IMR-90 (cell line): Measurements from ENCODE around the gene ADARB2. TPM values are rescaled to one million over a fixed set of nuclear protein-coding genes. Genes with fewer than 3 reads are reported as not detected.

Experiments
- ATAC-seq: fragments of 200-7000 bp; cut with Tn5 transposase; 2 replicates; pipeline ENCODE4 v1.9.1; 2020; ENCODE audit warnings: low read depth, mild to moderate bottlenecking, moderate library complexity
- BruUV-seq: library from RNA; stranded (reverse); fragments of 400-500 nt; replicated peaks from 2 replicates; lab custom pipeline; 2021; lab: Mats Ljungman, UMichigan
- CTCF ChIA-PET: fragments of 300-600 bp; formaldehyde crosslinking; extraction: SDS; loops from one replicate; lab custom pipeline; 2021; ENCODE audit warnings: antibody characterized with exemption; lab: Yijun Ruan, JAX
- POLR2A ChIA-PET: fragments of 300-600 bp; sonication (Branson Sonifier 250); formaldehyde crosslinking; loops from one replicate; lab custom pipeline; 2022; ENCODE audit warnings: antibody characterized with exemption; ENCODE audit not compliant: unreplicated experiment; lab: Charles Lee
- DNase-seq: peaks from one replicate; pipeline ENCODE4 v3.0.0; 2013
- H2AFZ ChIP-seq: replicated peaks from 2 replicates; pipeline ENCODE3; 2013; ENCODE audit warnings: low read length, mild to moderate bottlenecking; ENCODE audit not compliant: poor library complexity
- H2AK5ac ChIP-seq: 2 replicates; pipeline ENCODE4 v1.6.1; 2013; ENCODE audit warnings: low read depth, low read length, inconsistent platforms
- H2AK9ac ChIP-seq: replicated peaks from 2 replicates; pipeline ENCODE3; 2013; ENCODE audit warnings: mild to moderate bottlenecking, low read depth, low read length, moderate library complexity; ENCODE audit not compliant: poor library complexity
- H2BK120ac ChIP-seq: 2 replicates; pipeline ENCODE4 v1.6.1; 2013; ENCODE audit warnings: low read depth, low read length, inconsistent platforms
- H2BK15ac ChIP-seq: 3 replicates; pipeline ENCODE4 v1.6.1; 2013; ENCODE audit warnings: low read depth, low read length, inconsistent platforms
- H2BK20ac ChIP-seq: 2 replicates; pipeline ENCODE4 v1.6.1; 2013; ENCODE audit warnings: low read depth, mild to moderate bottlenecking, inconsistent platforms, low read length, moderate library complexity
- H2BK5ac ChIP-seq: 2 replicates; pipeline ENCODE4 v1.6.1; 2013; ENCODE audit warnings: mild to moderate bottlenecking, low read depth, low read length, inconsistent platforms; ENCODE audit not compliant: poor library complexity, severe bottlenecking
- H3K14ac ChIP-seq: replicated peaks from 2 replicates; pipeline ENCODE4 v1.6.1; 2013; ENCODE audit warnings: low read depth, low read length, inconsistent platforms
- H3K18ac ChIP-seq: 2 replicates; pipeline ENCODE4 v1.6.1; 2013; ENCODE audit warnings: low read depth, low read length, control low read depth
- H3K23ac ChIP-seq: 2 replicates; pipeline ENCODE4 v1.6.1; 2013; ENCODE audit warnings: low read depth, low read length, inconsistent platforms
- H3K27ac ChIP-seq: 2 replicates; pipeline ENCODE4 v1.5.1; 2013; ENCODE audit warnings: mild to moderate bottlenecking, control low read depth, low read length; ENCODE audit not compliant: insufficient read depth
- H3K27me3 ChIP-seq: 2 replicates; pipeline ENCODE4 v1.6.1; 2013; ENCODE audit warnings: low read length; ENCODE audit not compliant: control insufficient read depth, insufficient read depth
- H3K36me3 ChIP-seq: 2 replicates; pipeline ENCODE4 v1.6.1; 2013; ENCODE audit warnings: low read length, mixed read lengths; ENCODE audit not compliant: control insufficient read depth, insufficient read depth
- H3K4ac ChIP-seq: 2 replicates; pipeline ENCODE4 v1.6.1; 2013; ENCODE audit warnings: low read depth, low read length, inconsistent platforms
- H3K4me1 ChIP-seq: 2 replicates; pipeline ENCODE4 v1.6.1; 2013; ENCODE audit warnings: low read length, mixed read lengths; ENCODE audit not compliant: control insufficient read depth, insufficient read depth
- H3K4me2 ChIP-seq: 2 replicates; pipeline ENCODE4 v1.6.1; 2013; ENCODE audit warnings: low read depth, mild to moderate bottlenecking, control low read depth, low read length, moderate library complexity
- H3K4me3 ChIP-seq: 2 replicates; pipeline ENCODE4 v1.5.1; 2013; ENCODE audit warnings: low read depth, mild to moderate bottlenecking, control low read depth, low read length, moderate library complexity; ENCODE audit not compliant: insufficient read depth
- H3K56ac ChIP-seq: 2 replicates; pipeline ENCODE4 v1.6.1; 2013; ENCODE audit warnings: low read length, inconsistent platforms; ENCODE audit not compliant: insufficient read depth; ENCODE audit errors: extremely low read depth
- H3K79me1 ChIP-seq, 2 experiments: 2 replicates each; pipeline ENCODE4 v1.6.1; 2013; ENCODE audit warnings: low read length in 2 of 2, inconsistent platforms in 1 of 2, low read depth in 1 of 2
- H3K9ac ChIP-seq: 2 replicates; pipeline ENCODE4 v1.6.1; 2013; ENCODE audit warnings: low read depth, low read length, control low read depth
- H3K9me1 ChIP-seq: 2 replicates; pipeline ENCODE4 v1.6.1; 2013; ENCODE audit warnings: low read length, inconsistent platforms; ENCODE audit not compliant: insufficient read depth
- H3K9me3 ChIP-seq: 2 replicates; pipeline ENCODE4 v1.6.1; 2013; ENCODE audit warnings: low read length; ENCODE audit not compliant: control insufficient read depth, insufficient read depth
- H4K20me1 ChIP-seq: 2 replicates; pipeline ENCODE4 v1.6.1; 2013; ENCODE audit warnings: low read length, inconsistent platforms; ENCODE audit not compliant: insufficient read depth
- H4K5ac ChIP-seq: 2 replicates; pipeline ENCODE4 v1.6.1; 2013; ENCODE audit warnings: mild to moderate bottlenecking, low read depth, low read length, control low read depth
- H4K8ac ChIP-seq, 2 experiments: 2 replicates each; pipeline ENCODE4 v1.6.1; 2013; ENCODE audit warnings: low read depth in 2 of 2, low read length in 2 of 2, control low read depth in 1 of 2, inconsistent platforms in 1 of 2
- H4K91ac ChIP-seq: 2 replicates; pipeline ENCODE4 v1.6.1; 2013; ENCODE audit warnings: low read depth, low read length, inconsistent platforms; ENCODE audit not compliant: insufficient read depth
- BHLHE40 ChIP-seq: fragments of 150-350 bp; IDR thresholded peaks from 2 replicates; pipeline ENCODE4 v1.6.1; 2016; ENCODE audit warnings: mild to moderate bottlenecking, low read depth, low read length
- CEBPB ChIP-seq: IDR thresholded peaks from 2 replicates; pipeline ENCODE4 v1.6.1; 2012; ENCODE audit warnings: low read depth, low read length, improper control_type of control experiment
- CHD1 ChIP-seq: IDR thresholded peaks from 2 replicates; pipeline ENCODE4 v1.6.1; 2012; ENCODE audit warnings: low read depth, low read length, improper control_type of control experiment
- FOS ChIP-seq: fragments of 150-350 bp; IDR thresholded peaks from 2 replicates; pipeline ENCODE4 v1.6.1; 2016; ENCODE audit warnings: low read depth, low read length
- MAFK ChIP-seq: IDR thresholded peaks from 2 replicates; pipeline ENCODE4 v1.6.1; 2012; ENCODE audit warnings: low read depth, low read length, improper control_type of control experiment
- MAZ ChIP-seq: IDR thresholded peaks from 2 replicates; pipeline ENCODE4 v1.6.1; 2012; ENCODE audit warnings: low read depth, mild to moderate bottlenecking, low read length, improper control_type of control experiment, moderate library complexity, borderline replicate concordance
- NFE2L2 ChIP-seq: fragments of 150-350 bp; IDR thresholded peaks from 2 replicates; pipeline ENCODE4 v1.6.1; 2016; ENCODE audit warnings: low read depth, mild to moderate bottlenecking, low read length
- POLR2A ChIP-seq: IDR thresholded peaks from 2 replicates; pipeline ENCODE4 v1.6.1; 2012; ENCODE audit warnings: mild to moderate bottlenecking, low read depth, low read length
- RAD21 ChIP-seq: IDR thresholded peaks from 2 replicates; pipeline ENCODE4 v1.6.1; 2012; ENCODE audit warnings: low read length, improper control_type of control experiment
- RFX5 ChIP-seq: IDR thresholded peaks from 2 replicates; pipeline ENCODE4 v1.8.0; 2012; ENCODE audit warnings: low read depth, mild to moderate bottlenecking, low read length, moderate library complexity
- WGBS, 2 experiments: methylation state at CpG; one replicate each; pipeline versions ENCODE4 v1.1.5 to v1.1.7; 2013; ENCODE audit warnings: missing lambda C conversion rate in 2 of 2; ENCODE audit not compliant: insufficient read length in 1 of 2; ENCODE audit errors: extremely low coverage in 2 of 2; 5-methylcytosine and 5-hydroxymethylcytosine counted together
- dilution Hi-C: fragments of 300-500 bp; cut with HindIII; formaldehyde crosslinking; loops from one replicate; pipeline ENCODE4 v1.14.3; 2018; ENCODE audit warnings: low sequenced_read_pairs; ENCODE audit not compliant: unreplicated experiment
- in situ Hi-C: fragments of 300-500 bp; cut with MboI; formaldehyde crosslinking; loops from 3 replicates; pipeline ENCODE4 v1.14.3; 2019; ENCODE audit warnings: low sequenced_read_pairs, inconsistent platforms, mixed read lengths
- intact Hi-C: fragments of 100-400 bp; cut with micrococcal nuclease; formaldehyde crosslinking; loops from 2 replicates; pipeline ENCODE4 v1.10.0; 2022
- polyA plus RNA-seq, 3 experiments: library from polyadenylated mRNA; depleted of rRNA; stranded (reverse); fragments of >200 nt; gene quantifications; 2 replicates each; pipeline ENCODE4 v1.2.3, GENCODE V29; 2012; ENCODE audit warnings: low replicate concordance in 1 of 3
- total RNA-seq: library from RNA; depleted of rRNA; stranded (reverse); fragments of >200 nt; gene quantifications from 2 replicates; pipeline ENCODE4 v1.2.3, GENCODE V29; 2012
- TF ChIP-seq, protein P1 (sequence below): fragments of 150-350 bp; IDR thresholded peaks from 2 replicates; pipeline ENCODE4 v1.6.1; 2017; ENCODE audit warnings: mild to moderate bottlenecking, antibody characterized with exemption, low read length, low read depth
- TF ChIP-seq, protein P2 (sequence below): conservative IDR thresholded peaks from 2 replicates; pipeline ENCODE4 v1.5.1; 2012; ENCODE audit warnings: mild to moderate bottlenecking, low read depth, low read length, improper control_type of control experiment

Gene ADARB2
- total and polyA plus RNA-seq, 2 of the 4 experiments (the other 2 are of a cell fraction) = not detected

DNA sequence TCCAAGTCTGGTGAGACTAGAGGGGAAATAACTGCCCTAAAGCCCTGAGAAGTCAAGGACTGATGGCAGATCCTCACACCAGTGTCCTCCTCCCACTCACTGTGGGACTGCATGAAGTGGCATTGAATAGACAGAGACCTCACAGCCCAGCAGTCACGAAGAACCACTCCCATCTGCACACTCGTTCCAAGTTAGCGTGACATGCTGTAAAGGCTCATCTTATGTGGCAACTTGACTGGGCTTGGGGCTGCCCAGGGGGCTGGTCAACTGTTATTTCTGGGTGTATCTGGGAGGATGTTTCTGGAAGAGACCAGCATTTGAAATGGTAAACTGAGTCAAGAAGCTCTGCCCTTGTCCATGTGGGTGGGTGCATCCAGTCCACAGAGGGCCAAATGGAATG lies 104.7 kb downstream of the ADARB2 start:
- no peak overlapping the region for H3K23ac ChIP-seq
- no peak overlapping the region for H3K18ac ChIP-seq
- H2AK9ac ChIP-seq = no peak overlapping the region
- no peak overlapping the region for H3K9ac ChIP-seq
- no peak overlapping the region for H4K5ac ChIP-seq
- H3K9me3 ChIP-seq = peaks cover 46% of the 10 kb centered on the region
- no peaks in the 10 kb centered on the region for H3K27me3 ChIP-seq
- in situ Hi-C loops (no loop called here), dilution Hi-C loops (no loop called here), intact Hi-C loops (no loop called here)
- H2BK15ac ChIP-seq = no peak overlapping the region
- no CpG with 5 or more reads among the region's 3 CpGs for WGBS, 2 experiments
- ChIA-PET CTCF (no interaction called here), POLR2A (no interaction called here)
- no peak overlapping the region for H2BK120ac ChIP-seq
- no peak overlapping the region for H4K8ac ChIP-seq
- H3K4ac ChIP-seq = no peak overlapping the region
- no peak overlapping the region for H3K14ac ChIP-seq
- no peaks in the 10 kb centered on the region for H4K20me1 ChIP-seq
- no peak for TF ChIP-seq FOS
- no peak for TF ChIP-seq MAZ
- TF ChIP-seq CHD1 = no peak
- TF ChIP-seq POLR2A = no peak
- TF ChIP-seq MAFK = no peak
- TF ChIP-seq, protein P1, sequence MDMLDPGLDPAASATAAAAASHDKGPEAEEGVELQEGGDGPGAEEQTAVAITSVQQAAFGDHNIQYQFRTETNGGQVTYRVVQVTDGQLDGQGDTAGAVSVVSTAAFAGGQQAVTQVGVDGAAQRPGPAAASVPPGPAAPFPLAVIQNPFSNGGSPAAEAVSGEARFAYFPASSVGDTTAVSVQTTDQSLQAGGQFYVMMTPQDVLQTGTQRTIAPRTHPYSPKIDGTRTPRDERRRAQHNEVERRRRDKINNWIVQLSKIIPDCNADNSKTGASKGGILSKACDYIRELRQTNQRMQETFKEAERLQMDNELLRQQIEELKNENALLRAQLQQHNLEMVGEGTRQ = no peak
- no peak for TF ChIP-seq BHLHE40
- no peak for TF ChIP-seq RAD21
- TF ChIP-seq NFE2L2 = no peak
- no peak for TF ChIP-seq RFX5
- no peak for TF ChIP-seq CEBPB
- TF ChIP-seq, protein P2, sequence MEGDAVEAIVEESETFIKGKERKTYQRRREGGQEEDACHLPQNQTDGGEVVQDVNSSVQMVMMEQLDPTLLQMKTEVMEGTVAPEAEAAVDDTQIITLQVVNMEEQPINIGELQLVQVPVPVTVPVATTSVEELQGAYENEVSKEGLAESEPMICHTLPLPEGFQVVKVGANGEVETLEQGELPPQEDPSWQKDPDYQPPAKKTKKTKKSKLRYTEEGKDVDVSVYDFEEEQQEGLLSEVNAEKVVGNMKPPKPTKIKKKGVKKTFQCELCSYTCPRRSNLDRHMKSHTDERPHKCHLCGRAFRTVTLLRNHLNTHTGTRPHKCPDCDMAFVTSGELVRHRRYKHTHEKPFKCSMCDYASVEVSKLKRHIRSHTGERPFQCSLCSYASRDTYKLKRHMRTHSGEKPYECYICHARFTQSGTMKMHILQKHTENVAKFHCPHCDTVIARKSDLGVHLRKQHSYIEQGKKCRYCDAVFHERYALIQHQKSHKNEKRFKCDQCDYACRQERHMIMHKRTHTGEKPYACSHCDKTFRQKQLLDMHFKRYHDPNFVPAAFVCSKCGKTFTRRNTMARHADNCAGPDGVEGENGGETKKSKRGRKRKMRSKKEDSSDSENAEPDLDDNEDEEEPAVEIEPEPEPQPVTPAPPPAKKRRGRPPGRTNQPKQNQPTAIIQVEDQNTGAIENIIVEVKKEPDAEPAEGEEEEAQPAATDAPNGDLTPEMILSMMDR = no peak
- no peaks in the 10 kb centered on the region for H3K79me1 ChIP-seq
- H2AFZ ChIP-seq = no peak overlapping the region
- no peaks in the 10 kb centered on the region for H3K36me3 ChIP-seq
- no peak overlapping the region for H2AK5ac ChIP-seq
- H3K56ac ChIP-seq = no peak overlapping the region
- BruUV-seq = no TSS peak
- H3K4me3 ChIP-seq = no peak overlapping the region
- no peaks in the 10 kb centered on the region for H3K9me1 ChIP-seq
- no peak overlapping the region for H2BK5ac ChIP-seq
- ATAC-seq = no peak
- no peak overlapping the region for H4K91ac ChIP-seq
- no peaks in the 10 kb centered on the region for H3K4me1 ChIP-seq
- no peak overlapping the region for H2BK20ac ChIP-seq
- no peak overlapping the region for H3K27ac ChIP-seq
- no peak for DNase-seq
- no peak overlapping the region for H3K4me2 ChIP-seq
